B cell (primary cell): ENCODE results near the gene GRID2. TPM values are rescaled to one million over a fixed set of nuclear protein-coding genes. Genes with fewer than 3 reads are reported as not detected.

ENCODE experiments used
- ATAC-seq: fragments of 200-7000 bp; cut with Tn5 transposase; one replicate; pipeline ENCODE4 v1.10.0; 2021; ENCODE audit warnings: low read depth, mild to moderate bottlenecking, moderate number of reproducible peaks, moderate library complexity
- CTCF ChIA-PET: fragments of 350-600 bp; sonication (Branson Sonifier 250); formaldehyde crosslinking; loops from one replicate; lab custom pipeline; 2021; ENCODE audit warnings: antibody characterized with exemption, inconsistent platforms; lab: Charles Lee
- POLR2A ChIA-PET: fragments of 350-600 bp; sonication (Branson Sonifier 250); formaldehyde crosslinking; loops from one replicate; lab custom pipeline; 2021; ENCODE audit warnings: antibody characterized with exemption; lab: Charles Lee
- DNase-seq: peaks from one replicate; pipeline ENCODE4 v3.0.0; 2013
- H2AFZ ChIP-seq: 2 replicates; pipeline ENCODE4 v1.6.1; 2012; ENCODE audit warnings: mild to moderate bottlenecking, low read depth, low read length; ENCODE audit not compliant: insufficient read depth, poor library complexity, severe bottlenecking
- H3K27ac ChIP-seq, 2 donors: 1 replicate in 1 of 2; 2 replicates in 1 of 2; pipeline ENCODE4 v1.5.1; 2012 to 2013; ENCODE audit warnings: low read length in 2 of 2, mild to moderate bottlenecking in 2 of 2, moderate library complexity in 1 of 2
- H3K27me3 ChIP-seq, 4 experiments: fragments of 200-600 bp in 1 of 4; sonication (generic) in 1 of 4; replicated peaks in 1 of 4; 1 replicate in 2 of 4; 2 replicates in 2 of 4; pipeline versions ENCODE4 v1.6.1 to v1.7.0; 2013 to 2016; ENCODE audit warnings: low read length in 3 of 4, mild to moderate bottlenecking in 2 of 4, mixed read lengths in 1 of 4, moderate library complexity in 1 of 4; ENCODE audit not compliant: insufficient read depth in 4 of 4, control insufficient read depth in 3 of 4; ENCODE audit errors: control extremely low read depth in 1 of 4
- H3K36me3 ChIP-seq, 2 experiments: replicated peaks in 1 of 2; 1 replicate in 1 of 2; 2 replicates in 1 of 2; pipeline versions ENCODE4 v1.6.1 to v1.7.1; 2013; ENCODE audit warnings: low read length in 1 of 2; ENCODE audit not compliant: insufficient read depth in 2 of 2, control insufficient read depth in 1 of 2; ENCODE audit errors: control extremely low read depth in 1 of 2, extremely low read depth in 1 of 2
- H3K4me1 ChIP-seq, 2 donors: fragments of 200-600 bp in 1 of 2; sonication (generic) in 1 of 2; 1 replicate in 1 of 2; 2 replicates in 1 of 2; pipeline versions ENCODE4 v1.5.1 to v1.6.1; 2013 to 2017; ENCODE audit warnings: low read length in 2 of 2; ENCODE audit not compliant: control insufficient read depth in 2 of 2, insufficient read depth in 2 of 2
- H3K4me2 ChIP-seq: replicated peaks from 2 replicates; pipeline ENCODE3; 2012; ENCODE audit warnings: mild to moderate bottlenecking, low read depth, low read length; ENCODE audit not compliant: poor library complexity, severe bottlenecking
- H3K4me3 ChIP-seq, 5 experiments: fragments of 200-600 bp in 1 of 5; sonication (generic) in 1 of 5; 1 replicate in 3 of 5; 2 replicates in 2 of 5; pipeline versions ENCODE4 v1.5.1 to v1.7.0; 2011 to 2016; ENCODE audit warnings: low read length in 4 of 5, mild to moderate bottlenecking in 4 of 5, low read depth in 2 of 5, control low read depth in 1 of 5, moderate library complexity in 1 of 5; ENCODE audit not compliant: insufficient read depth in 1 of 5; ENCODE audit errors: control extremely low read depth in 1 of 5, extremely low read depth in 1 of 5
- H3K79me2 ChIP-seq: fragments of 200-600 bp; sonication (generic); one replicate; pipeline ENCODE4 v1.6.0; 2016; ENCODE audit warnings: low read length; ENCODE audit not compliant: control insufficient read depth, insufficient read depth
- H3K9ac ChIP-seq: fragments of 200-600 bp; sonication (generic); 2 replicates; pipeline ENCODE4 v1.6.1; 2017; ENCODE audit warnings: mild to moderate bottlenecking, low read length, moderate library complexity
- H3K9me3 ChIP-seq, 3 donors: one replicate each; pipeline versions ENCODE4 v1.6.1 to v1.7.1; 2013; ENCODE audit warnings: low read length in 2 of 3; ENCODE audit not compliant: control insufficient read depth in 2 of 3, insufficient read depth in 1 of 3; ENCODE audit errors: control extremely low read depth in 1 of 3
- H4K20me1 ChIP-seq: 2 replicates; pipeline ENCODE4 v1.6.0; 2012; ENCODE audit warnings: mild to moderate bottlenecking, low read length; ENCODE audit not compliant: insufficient read depth, control insufficient read depth, poor library complexity, severe bottlenecking
- H3K27ac Mint-ChIP-seq: one replicate; pipeline ENCODE4 v1.8.0; 2021; ENCODE audit warnings: mixed read lengths
- H3K27me3 Mint-ChIP-seq: one replicate; pipeline ENCODE4 v1.8.0; 2021; ENCODE audit warnings: mixed read lengths
- H3K4me1 Mint-ChIP-seq: one replicate; pipeline ENCODE4 v1.8.0; 2021; ENCODE audit warnings: mixed read lengths
- H3K4me3 Mint-ChIP-seq: one replicate; pipeline ENCODE4 v1.8.0; 2021; ENCODE audit warnings: mixed read lengths
- H3K9me3 Mint-ChIP-seq: one replicate; pipeline ENCODE4 v1.8.0; 2022; ENCODE audit warnings: mixed read lengths; ENCODE audit not compliant: insufficient read depth
- CTCF ChIP-seq: fragments of 200-600 bp; IDR thresholded peaks from one replicate; pipeline ENCODE4 v1.8.0; 2022; ENCODE audit warnings: antibody characterized with exemption, mild to moderate bottlenecking
- EZH2 ChIP-seq: IDR thresholded peaks from 2 replicates; pipeline ENCODE4 v1.6.1; 2012; ENCODE audit warnings: borderline replicate concordance, low read depth, mild to moderate bottlenecking, moderate library complexity, low read length; ENCODE audit not compliant: insufficient read depth, poor library complexity, severe bottlenecking
- WGBS: methylation state at CpG from one replicate; pipeline ENCODE4 v1.1.5; 2013; ENCODE audit warnings: missing lambda C conversion rate; ENCODE audit not compliant: insufficient coverage; 5-methylcytosine and 5-hydroxymethylcytosine counted together
- intact Hi-C: fragments of 100-400 bp; cut with micrococcal nuclease; formaldehyde crosslinking; loops from one replicate; pipeline ENCODE4 v1.10.0; 2022
- polyA plus RNA-seq: library from polyadenylated mRNA; depleted of rRNA; stranded (reverse); fragments of >200 nt; gene quantifications from 2 replicates; pipeline ENCODE4 v1.2.3, GENCODE V29; 2012
- total RNA-seq, 2 donors: library from RNA; stranded (reverse); fragments of 120-200 nt in 1 of 2; gene quantifications; 1 replicate in 1 of 2; 2 replicates in 1 of 2; pipeline versions ENCODE4 v1.2.3 to v1.2.4, GENCODE V29; 2013 to 2022

GRID2 gene
- total and polyA plus RNA-seq, 2 donors (not counting 1 experiment from before 2014, with no cell fraction given) = not detected

DNA sequence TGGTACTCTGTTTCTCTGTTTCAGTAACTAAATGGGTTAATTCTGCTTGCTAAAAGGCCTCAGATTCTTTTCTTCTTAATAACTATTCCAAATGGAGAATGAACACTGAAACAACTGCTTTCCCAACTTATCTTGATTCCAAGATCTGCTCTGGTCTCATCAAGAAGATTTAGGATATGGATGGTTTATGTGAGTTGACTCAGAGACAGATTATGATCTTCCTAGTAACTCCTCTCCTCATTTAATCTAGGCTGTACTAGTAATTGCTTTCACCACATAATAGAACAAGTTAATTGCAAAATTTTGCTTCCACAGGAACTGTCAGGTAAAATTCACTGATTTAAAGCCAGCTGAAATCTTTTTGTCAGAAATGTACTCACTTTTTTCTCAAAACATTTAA, 537.1 kb downstream of the GRID2 start:
- H3K27ac ChIP-seq = no peak overlapping the region
- H3K27ac Mint-ChIP-seq = no peak overlapping the region
- CTCF ChIA-PET = no interaction called here

GRCh38 chr4:92843784-92844183, 540.0 kb downstream of the GRID2 start:
- Histone ChIP-seq H3K4me1 (no peaks in the 10 kb centered on the region), H3K4me2 (no peak overlapping the region), H3K9me3 (no peaks in the 10 kb centered on the region), H3K27me3 (no peaks in the 10 kb centered on the region), H3K79me2 (no peaks in the 10 kb centered on the region), H4K20me1 (no peaks in the 10 kb centered on the region), H3K4me3 (no peak overlapping the region), H2AFZ (no peak overlapping the region), H3K27ac (no peak overlapping the region), H3K36me3 (no peaks in the 10 kb centered on the region), H3K9ac (no peak overlapping the region)
- TF ChIP-seq EZH2 (no peak), CTCF (no peak)
- H3K4me3 Mint-ChIP-seq = no peak overlapping the region
- H3K4me1 Mint-ChIP-seq = no peaks in the 10 kb centered on the region
- POLR2A ChIA-PET = no interaction called here
- H3K27ac Mint-ChIP-seq = no peak overlapping the region
- DNase-seq = no peak
- ATAC-seq = no peak
- 100% methylated on average over 1 of the region's 4 CpGs for WGBS
- CTCF ChIA-PET = no interaction called here
- no peaks in the 10 kb centered on the region for H3K9me3 Mint-ChIP-seq
- no peaks in the 10 kb centered on the region for H3K27me3 Mint-ChIP-seq
- intact Hi-C loops = no loop called here

More for the DNA sequence above, 537.1 kb downstream of the GRID2 start:
- POLR2A ChIA-PET = no interaction called here
- no peaks in the 10 kb centered on the region for H3K27me3 Mint-ChIP-seq
- no peak overlapping the region for H3K9ac ChIP-seq
- H3K27me3 ChIP-seq = no peaks in the 10 kb centered on the region
- H2AFZ ChIP-seq = no peak overlapping the region
- H4K20me1 ChIP-seq = no peaks in the 10 kb centered on the region
- H3K79me2 ChIP-seq = no peaks in the 10 kb centered on the region
- no peaks in the 10 kb centered on the region for H3K4me1 Mint-ChIP-seq
- no peaks in the 10 kb centered on the region for H3K36me3 ChIP-seq
- H3K4me3 Mint-ChIP-seq = no peak overlapping the region
- TF ChIP-seq EZH2 (no peak), CTCF (no peak)
- no peaks in the 10 kb centered on the region for H3K9me3 Mint-ChIP-seq
- intact Hi-C loops = no loop called here
- H3K4me3 ChIP-seq = no peak overlapping the region
- H3K4me1 ChIP-seq = no peaks in the 10 kb centered on the region
- DNase-seq (no peak), ATAC-seq (no peak)
- no peaks in the 10 kb centered on the region for H3K9me3 ChIP-seq
- no peak overlapping the region for H3K4me2 ChIP-seq
